ENCODE measurements around the gene FYN. TPM values are rescaled to one million over a fixed set of nuclear protein-coding genes. Genes with fewer than 3 reads are reported as not detected.

The FYN gene
- total and polyA plus RNA-seq, 10 of the 15 experiments (the other 5 are each of a cell fraction or from before 2014, with no cell fraction given): 51.4 to 247 (median 138) TPM

GRCh38 chr6:111841822-111842221, 31.4 kb downstream of the FYN start (continued):
- TF ChIP-seq, protein P1, sequence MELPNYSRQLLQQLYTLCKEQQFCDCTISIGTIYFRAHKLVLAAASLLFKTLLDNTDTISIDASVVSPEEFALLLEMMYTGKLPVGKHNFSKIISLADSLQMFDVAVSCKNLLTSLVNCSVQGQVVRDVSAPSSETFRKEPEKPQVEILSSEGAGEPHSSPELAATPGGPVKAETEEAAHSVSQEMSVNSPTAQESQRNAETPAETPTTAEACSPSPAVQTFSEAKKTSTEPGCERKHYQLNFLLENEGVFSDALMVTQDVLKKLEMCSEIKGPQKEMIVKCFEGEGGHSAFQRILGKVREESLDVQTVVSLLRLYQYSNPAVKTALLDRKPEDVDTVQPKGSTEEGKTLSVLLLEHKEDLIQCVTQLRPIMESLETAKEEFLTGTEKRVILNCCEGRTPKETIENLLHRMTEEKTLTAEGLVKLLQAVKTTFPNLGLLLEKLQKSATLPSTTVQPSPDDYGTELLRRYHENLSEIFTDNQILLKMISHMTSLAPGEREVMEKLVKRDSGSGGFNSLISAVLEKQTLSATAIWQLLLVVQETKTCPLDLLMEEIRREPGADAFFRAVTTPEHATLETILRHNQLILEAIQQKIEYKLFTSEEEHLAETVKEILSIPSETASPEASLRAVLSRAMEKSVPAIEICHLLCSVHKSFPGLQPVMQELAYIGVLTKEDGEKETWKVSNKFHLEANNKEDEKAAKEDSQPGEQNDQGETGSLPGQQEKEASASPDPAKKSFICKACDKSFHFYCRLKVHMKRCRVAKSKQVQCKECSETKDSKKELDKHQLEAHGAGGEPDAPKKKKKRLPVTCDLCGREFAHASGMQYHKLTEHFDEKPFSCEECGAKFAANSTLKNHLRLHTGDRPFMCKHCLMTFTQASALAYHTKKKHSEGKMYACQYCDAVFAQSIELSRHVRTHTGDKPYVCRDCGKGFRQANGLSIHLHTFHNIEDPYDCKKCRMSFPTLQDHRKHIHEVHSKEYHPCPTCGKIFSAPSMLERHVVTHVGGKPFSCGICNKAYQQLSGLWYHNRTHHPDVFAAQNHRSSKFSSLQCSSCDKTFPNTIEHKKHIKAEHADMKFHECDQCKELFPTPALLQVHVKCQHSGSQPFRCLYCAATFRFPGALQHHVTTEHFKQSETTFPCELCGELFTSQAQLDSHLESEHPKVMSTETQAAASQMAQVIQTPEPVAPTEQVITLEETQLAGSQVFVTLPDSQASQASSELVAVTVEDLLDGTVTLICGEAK (IDR thresholded peaks at IDR 0.05; ENCODE audit: borderline replicate concordance): no peak
- peak; percentile 73; the same call in 2 of the 3 replicates for TF ChIP-seq POU2F2 (IDR thresholded peaks at IDR 0.05; ENCODE audit: borderline replicate concordance, low read depth, low read length)
- peak; percentile 50 for TF ChIP-seq ATF7 (IDR thresholded peaks at IDR 0.05; ENCODE audit: low read depth)
- peak; percentile 44 for TF ChIP-seq SKIL (IDR thresholded peaks at IDR 0.05; ENCODE audit: low read depth, poor library complexity, severe bottlenecking)
- TF ChIP-seq MTA2 (IDR thresholded peaks at IDR 0.05; ENCODE audit: low read depth): peak; percentile 70
- TF ChIP-seq POLR2A (IDR thresholded peaks at IDR 0.05; ENCODE audit: low read depth, low read length): no peak
- TF ChIP-seq EZH2 (IDR thresholded peaks at IDR 0.05; ENCODE audit: borderline replicate concordance, control insufficient read depth, low read depth, low read length): no peak
- no peak for TF ChIP-seq POLR2AphosphoS2 (IDR thresholded peaks at IDR 0.05; ENCODE audit: low read depth, low read length)
- TF ChIP-seq CREM (IDR thresholded peaks at IDR 0.05; ENCODE audit: low read depth): peak; percentile 78
- TF ChIP-seq IKZF1 (conservative IDR thresholded peaks at IDR 0.05): peak; percentile 84
- TF ChIP-seq RCOR1 (conservative IDR thresholded peaks at IDR 0.05; ENCODE audit: low read depth, low read length): no peak
- TF ChIP-seq ETV6 (conservative IDR thresholded peaks at IDR 0.05 in 1 of 2, IDR thresholded peaks at IDR 0.05 in 1 of 2; ENCODE audit: borderline replicate concordance in 1 of 2, low read depth in 1 of 2): peak in 1 of 2 experiments; percentile 96; a peak in 2 of 4 replicates
- TF ChIP-seq MEF2A (IDR thresholded peaks at IDR 0.05; ENCODE audit: insufficient read depth, low read depth, low read length): peak; percentile 64; the same call in 1 of the 2 replicates
- TF ChIP-seq FOXK2 (IDR thresholded peaks at IDR 0.05): no peak
- TF ChIP-seq SUZ12 (IDR thresholded peaks at IDR 0.05; ENCODE audit: unreplicated experiment): no peak
- no peak for TF ChIP-seq MXI1 (IDR thresholded peaks at IDR 0.05; ENCODE audit: low read depth, low read length)
- no peak for TF ChIP-seq BMI1 (IDR thresholded peaks at IDR 0.05; ENCODE audit: borderline replicate concordance)
- no peak for TF ChIP-seq SUPT20H (IDR thresholded peaks at IDR 0.05; ENCODE audit: borderline replicate concordance, control insufficient read depth, low read depth, low read length)
- TF ChIP-seq TCF12 (IDR thresholded peaks at IDR 0.05; ENCODE audit: low read depth, low read length): no peak
- 0 out of 3 replicates have a peak, but pooled peaks of 1 of the 2 experiments have one; percentile 54 for TF ChIP-seq EGR1 (IDR thresholded peaks at IDR 0.05; ENCODE audit: borderline replicate concordance in 1 of 2, low read depth in 2 of 2, low read length in 2 of 2)
- peak; percentile 93 to 95 for TF ChIP-seq BHLHE40 (IDR thresholded peaks at IDR 0.05; ENCODE audit: borderline replicate concordance in 1 of 2, low read depth in 2 of 2, low read length in 1 of 2)
- TF ChIP-seq, protein P2, sequence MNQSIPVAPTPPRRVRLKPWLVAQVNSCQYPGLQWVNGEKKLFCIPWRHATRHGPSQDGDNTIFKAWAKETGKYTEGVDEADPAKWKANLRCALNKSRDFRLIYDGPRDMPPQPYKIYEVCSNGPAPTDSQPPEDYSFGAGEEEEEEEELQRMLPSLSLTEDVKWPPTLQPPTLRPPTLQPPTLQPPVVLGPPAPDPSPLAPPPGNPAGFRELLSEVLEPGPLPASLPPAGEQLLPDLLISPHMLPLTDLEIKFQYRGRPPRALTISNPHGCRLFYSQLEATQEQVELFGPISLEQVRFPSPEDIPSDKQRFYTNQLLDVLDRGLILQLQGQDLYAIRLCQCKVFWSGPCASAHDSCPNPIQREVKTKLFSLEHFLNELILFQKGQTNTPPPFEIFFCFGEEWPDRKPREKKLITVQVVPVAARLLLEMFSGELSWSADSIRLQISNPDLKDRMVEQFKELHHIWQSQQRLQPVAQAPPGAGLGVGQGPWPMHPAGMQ (IDR thresholded peaks at IDR 0.05; ENCODE audit: borderline replicate concordance): no peak
